Measurements from ENCODE around the gene EGFLAM.

- TF ChIP-seq POLR2A (IDR thresholded peaks at IDR 0.05) = no peak
- TF ChIP-seq CTCF (IDR thresholded peaks at IDR 0.05) = no peak
These were observed 176.8 kb downstream of the EGFLAM start for GRCh38 chr5:38434966-38435705.
